LNCAP (cell line): ENCODE results near the gene CD2BP2.

Experiments used
- CTCF ChIP-seq: fragments of 450-650 bp; IDR thresholded peaks from 2 replicates; pipeline ENCODE4 v1.5.1; 2017; ENCODE audit warnings: mild to moderate bottlenecking

CD2BP2 gene

DNA sequence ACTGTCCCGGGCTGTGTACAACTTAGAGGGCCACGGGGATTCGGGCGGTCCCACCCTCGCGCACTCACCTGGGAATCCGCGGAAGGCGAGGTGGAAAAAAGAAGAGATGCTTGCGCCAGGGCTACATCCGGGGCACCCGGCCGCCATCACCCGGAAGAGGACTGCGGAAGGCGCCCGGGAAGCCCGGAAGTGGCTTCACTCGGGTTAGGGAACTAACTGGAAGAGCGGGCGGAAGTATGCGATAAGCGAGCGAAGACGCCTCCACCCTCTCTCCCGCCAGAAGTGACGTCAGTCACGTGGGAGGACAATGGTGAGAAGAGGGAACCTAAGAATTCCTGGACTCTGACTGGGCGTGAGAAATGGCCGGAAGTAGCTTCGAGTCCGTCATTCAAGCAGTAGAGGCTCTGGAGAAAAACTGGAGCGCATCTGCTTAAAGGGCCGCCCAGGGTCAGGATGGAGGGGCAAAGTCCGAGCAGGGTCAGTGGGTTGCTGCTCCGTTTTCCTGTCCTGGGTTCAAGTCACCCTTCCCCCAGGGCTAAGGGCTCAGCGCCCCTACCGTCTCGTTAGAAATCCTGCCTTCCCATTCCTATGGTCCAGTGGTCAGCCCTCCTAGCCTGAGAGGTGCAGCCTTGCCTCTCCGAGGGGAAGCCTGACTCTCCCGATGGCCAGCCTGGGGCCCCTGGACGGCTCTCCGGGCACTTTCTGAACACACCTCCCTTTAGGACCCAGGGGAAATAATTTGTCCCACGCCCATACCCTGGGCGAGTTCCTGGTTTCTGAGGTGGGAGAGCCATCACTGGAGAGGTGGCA is at the start of gene CD2BP2:
Gene CD2BP2 (minus strand): TSS at position 165 of the 810 bp plus-strand sequence. CDS start 627 bp downstream, outside the sequence.
- TF ChIP-seq CTCF, result no peak; the same call in 1 of the 2 replicates

DNA sequence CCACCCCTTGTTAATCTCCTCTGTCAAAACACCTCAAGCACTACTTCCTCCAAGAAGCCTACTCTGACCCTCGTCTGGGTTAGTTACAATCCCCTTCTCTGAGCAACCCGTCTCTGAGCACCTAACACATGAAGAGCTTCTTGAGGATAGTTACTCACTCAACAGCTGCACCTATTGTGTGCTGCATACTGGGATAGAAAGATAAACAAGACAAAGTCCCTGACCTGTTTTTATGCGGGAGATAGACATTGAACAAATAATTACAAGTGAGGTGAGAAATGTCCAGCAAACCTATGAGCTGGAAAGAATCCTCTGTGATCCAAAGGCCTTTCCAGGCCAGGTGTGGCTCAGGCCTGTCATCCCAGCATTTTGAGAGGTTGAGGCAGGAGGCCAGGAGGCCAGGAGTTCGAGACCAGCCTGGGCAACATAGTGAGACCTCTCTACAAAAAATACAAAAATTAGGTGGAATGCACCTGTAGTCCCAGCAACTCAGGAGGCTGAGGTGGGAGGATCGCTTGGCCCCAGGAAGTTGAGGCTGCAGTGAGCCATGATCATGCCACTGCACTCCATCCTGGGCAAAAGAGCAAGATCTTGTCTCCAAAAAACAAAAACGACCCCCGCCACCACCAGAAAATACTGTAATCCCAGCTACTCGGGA is 46.8 kb upstream of the CD2BP2 start:
- no peak for TF ChIP-seq CTCF

GRCh38 chr16:30399435-30400186 is 44.5 kb upstream of the CD2BP2 start:
- no peak for TF ChIP-seq CTCF

- TF ChIP-seq CTCF, result no peak
Observed at GRCh38 chr16:30398661-30399434, 43.7 kb upstream of the CD2BP2 start.

GRCh38 chr16:30397776-30398660 is 42.9 kb upstream of the CD2BP2 start:
- no peak for TF ChIP-seq CTCF

GRCh38 chr16:30397056-30397455 is 41.9 kb upstream of the CD2BP2 start:
- no peak for TF ChIP-seq CTCF
